HG03280 (cell line): ENCODE results near the gene RFC4.
"Not testable (repeated sequence)": the region's sequence is repeated elsewhere in the genome, so short reads cannot be mapped to it uniquely, and the experiment has no call there.

Experiments
- ATAC-seq: cut with Tn5 transposase; IDR thresholded peaks from one replicate; pipeline ENCODE4 v1.9.1; 2021; ENCODE audit warnings: mild to moderate bottlenecking, moderate library complexity; ENCODE audit not compliant: unreplicated experiment

RFC4 gene

GRCh38 chr3:186825294-186825821, 19.1 kb upstream of the RFC4 start:
- no peak for ATAC-seq

GRCh38 chr3:186824430-186825139, 18.3 kb upstream of the RFC4 start:
- ATAC-seq = no peak

- no peak for ATAC-seq
Measured at GRCh38 chr3:186823386-186823785, 17.1 kb upstream of the RFC4 start.

DNA sequence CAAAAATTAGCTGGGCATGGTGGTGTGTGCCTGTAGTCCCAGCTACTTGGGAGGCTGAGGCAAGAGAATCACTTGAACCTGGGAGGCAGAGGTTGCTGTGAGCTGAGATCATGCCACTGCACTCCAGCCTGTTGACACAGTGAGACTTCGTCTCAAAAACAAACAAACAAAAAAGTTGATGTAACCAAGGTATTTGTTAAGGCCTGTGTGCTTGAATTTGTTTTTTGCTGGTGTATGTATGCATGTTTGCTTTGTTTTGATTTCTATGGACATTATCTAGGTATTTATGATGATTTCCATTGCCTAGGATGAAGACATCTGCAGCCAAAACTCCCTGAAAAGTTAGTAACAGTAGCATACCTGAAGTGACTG, 16.1 kb upstream of the RFC4 start:
- ATAC-seq = not testable (repeated sequence)

- ATAC-seq = no peak
Measured at GRCh38 chr3:186821429-186822387, 15.4 kb upstream of the RFC4 start.

GRCh38 chr3:186818956-186819355, 12.7 kb upstream of the RFC4 start:
- no peak for ATAC-seq

DNA sequence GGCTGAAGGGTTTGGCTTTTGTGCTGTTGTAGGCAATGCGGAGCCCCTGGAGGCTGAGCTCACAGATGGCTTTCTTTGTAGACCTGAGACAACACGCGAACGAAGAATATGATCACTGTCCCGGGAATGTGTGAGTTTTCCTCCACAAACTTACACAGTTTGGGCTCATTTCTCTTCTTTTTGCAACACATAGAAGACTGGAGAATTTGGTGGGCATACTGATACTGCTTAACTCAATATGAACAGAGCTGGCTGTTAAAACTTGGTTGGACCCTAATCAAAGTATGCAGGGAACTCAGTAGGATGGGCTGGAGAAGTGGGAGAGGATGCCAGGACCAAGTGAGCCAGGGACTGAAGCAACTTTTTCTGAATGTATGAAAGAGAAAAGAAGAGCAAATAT, 12.2 kb upstream of the RFC4 start:
- ATAC-seq = no peak

GRCh38 chr3:186815435-186815834, 9.2 kb upstream of the RFC4 start:
- no peak for ATAC-seq

GRCh38 chr3:186814100-186814499, 7.8 kb upstream of the RFC4 start:
- ATAC-seq = no peak

- not testable (repeated sequence) for ATAC-seq
Measured at GRCh38 chr3:186811313-186811712, 5.0 kb upstream of the RFC4 start.

- no peak for ATAC-seq
Measured at GRCh38 chr3:186810336-186810996, 4.2 kb upstream of the RFC4 start.

- no peak for ATAC-seq
Measured at GRCh38 chr3:186807231-186807630, 949 bp upstream of the RFC4 start.

DNA sequence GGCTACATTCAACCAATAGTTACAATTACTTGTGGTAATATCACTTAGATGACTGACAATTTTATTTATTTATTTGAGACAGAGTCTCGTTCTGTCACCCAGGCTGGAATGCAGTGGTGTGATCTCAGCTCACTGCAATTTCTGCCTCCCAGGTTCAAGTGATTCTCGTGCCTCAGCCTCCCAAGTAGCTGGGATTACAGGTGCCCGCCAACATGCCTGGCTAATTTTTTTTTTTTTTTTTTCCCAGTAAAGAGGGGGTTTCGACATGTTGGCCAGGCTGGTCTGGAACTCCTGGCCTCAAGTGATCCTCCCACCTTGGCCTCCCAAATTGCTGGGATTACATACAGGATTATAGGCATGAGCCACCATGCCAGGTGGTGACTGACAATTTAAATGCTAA, 2.8 kb downstream of the RFC4 start:
- not testable (repeated sequence) for ATAC-seq

- ATAC-seq = no peak
Measured at GRCh38 chr3:186802701-186803100, 3.6 kb downstream of the RFC4 start.

DNA sequence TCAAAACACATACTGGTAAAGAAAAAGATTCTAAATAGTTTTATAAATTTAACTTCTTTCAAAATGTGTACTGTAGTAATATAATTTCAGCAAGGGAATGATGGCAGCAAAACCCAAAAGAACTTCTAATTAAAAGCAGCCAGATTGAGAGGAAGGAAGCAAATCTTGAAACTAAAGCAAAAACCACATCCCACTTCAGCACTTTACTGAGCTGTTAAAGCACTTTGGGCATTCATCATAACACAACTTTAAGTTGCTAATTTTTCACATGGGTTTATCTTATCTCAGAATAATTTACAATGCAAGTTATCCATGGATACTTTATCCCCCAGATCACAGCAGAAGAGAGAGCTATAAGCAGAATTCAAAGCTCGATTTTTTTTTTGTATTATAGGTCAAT, 6.0 kb downstream of the RFC4 start:
- no peak for ATAC-seq

DNA sequence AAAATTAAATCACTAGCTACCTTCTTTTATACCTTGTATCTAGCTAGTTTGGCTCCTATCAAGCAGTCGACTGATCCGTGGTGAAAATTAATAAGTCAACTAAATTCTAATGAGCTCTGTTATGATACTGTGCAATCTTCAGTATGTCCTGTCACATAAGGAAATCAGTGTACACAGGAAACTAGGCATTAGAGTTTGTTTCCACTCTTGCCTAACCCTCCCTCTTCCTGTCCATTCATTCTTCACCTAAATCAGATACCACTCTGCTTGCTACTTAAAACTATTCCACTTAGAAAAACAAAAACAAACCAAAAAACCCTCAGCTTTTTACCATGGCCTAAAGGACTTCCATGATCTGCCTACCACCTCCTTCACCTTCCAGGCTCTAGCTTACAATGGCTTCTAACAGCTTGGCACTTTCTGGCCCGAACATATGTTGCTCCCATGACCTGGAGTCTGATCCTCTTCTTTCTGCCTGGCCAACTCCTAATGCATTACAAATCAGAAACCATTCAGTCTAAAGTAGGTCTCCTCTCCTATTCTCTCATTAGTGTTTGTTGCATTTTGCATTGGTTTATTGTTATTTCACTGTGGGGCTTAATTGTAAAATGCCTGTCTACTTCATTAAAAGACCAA, 7.9 kb downstream of the RFC4 start:
- no peak for ATAC-seq

DNA sequence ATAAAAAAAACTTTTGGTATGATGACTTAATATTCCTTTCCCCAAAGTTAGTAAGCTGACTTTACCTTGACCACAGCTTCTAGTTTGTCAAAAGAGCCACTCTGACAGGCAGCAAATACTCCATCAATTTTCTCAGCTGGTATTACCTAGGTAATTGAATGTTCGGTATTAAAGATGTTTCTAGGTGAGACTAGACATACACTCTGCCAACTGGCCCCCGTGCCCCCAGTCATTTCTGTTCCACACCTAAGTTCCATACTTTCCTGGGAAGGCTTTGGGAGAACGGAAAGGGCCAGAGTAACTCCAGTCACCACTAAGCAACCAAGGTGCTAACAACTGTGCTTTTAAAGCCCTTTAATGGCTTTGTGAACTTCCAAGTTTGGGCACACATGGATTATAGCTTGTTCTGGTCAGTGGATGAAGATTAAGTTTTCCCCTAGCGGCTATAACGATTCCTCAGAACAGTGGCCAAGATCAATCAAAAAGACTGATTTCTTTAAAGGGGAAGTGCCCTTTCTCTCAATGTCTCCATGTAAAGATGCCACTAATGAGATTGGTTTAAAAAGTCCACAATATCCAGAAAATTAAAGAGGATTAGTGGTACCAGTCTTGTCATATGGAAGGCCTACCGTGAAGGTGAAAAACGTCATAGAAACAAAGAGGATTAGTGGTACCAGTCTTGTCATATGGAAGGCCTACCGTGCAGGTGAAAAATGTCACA, 15.9 kb downstream of the RFC4 start:
- no peak for ATAC-seq

GRCh38 chr3:186789554-186790260, 16.6 kb downstream of the RFC4 start:
- no peak for ATAC-seq

GRCh38 chr3:186788482-186789370, 17.6 kb downstream of the RFC4 start:
- ATAC-seq = no peak
